GM20000 (cell line): Measurements from ENCODE around the gene FUCA2.

ENCODE experiments used
- DNase-seq: peaks from one replicate; pipeline ENCODE4 v3.0.0; 2012; ENCODE audit warnings: low spot score
- CTCF ChIP-seq: IDR thresholded peaks from 2 replicates; pipeline ENCODE4 v1.5.1; 2012; ENCODE audit warnings: mild to moderate bottlenecking, control low read depth; ENCODE audit errors: extremely low read depth, missing control alignments

The FUCA2 gene

GRCh38 chr6:143496974-143497373, 14.5 kb downstream of the FUCA2 start:
- DNase-seq = no peak
- TF ChIP-seq CTCF = no peak

DNA sequence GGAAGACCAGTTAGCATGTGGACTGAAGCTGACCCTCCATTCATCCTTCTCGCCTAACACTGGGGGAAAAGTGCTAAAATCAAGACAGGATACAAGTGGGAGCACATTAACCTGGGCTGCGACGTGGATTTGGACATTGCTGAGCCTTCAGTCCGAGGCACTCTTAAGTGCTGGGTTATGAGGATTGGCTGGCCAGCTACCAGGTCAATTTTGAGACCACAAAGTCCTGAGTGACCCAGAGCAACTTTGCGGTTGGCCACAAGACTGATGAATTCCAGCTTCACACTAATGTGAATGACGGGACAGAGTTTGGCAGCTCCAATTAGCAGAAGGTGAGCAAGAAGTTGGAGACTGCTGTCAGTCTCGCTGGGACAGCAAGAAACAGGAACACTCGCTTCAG, 20.7 kb downstream of the FUCA2 start:
- DNase-seq = no peak
- no peak for TF ChIP-seq CTCF

GRCh38 chr6:143490244-143490643, 21.3 kb downstream of the FUCA2 start:
- no peak for DNase-seq
- TF ChIP-seq CTCF = no peak

DNA sequence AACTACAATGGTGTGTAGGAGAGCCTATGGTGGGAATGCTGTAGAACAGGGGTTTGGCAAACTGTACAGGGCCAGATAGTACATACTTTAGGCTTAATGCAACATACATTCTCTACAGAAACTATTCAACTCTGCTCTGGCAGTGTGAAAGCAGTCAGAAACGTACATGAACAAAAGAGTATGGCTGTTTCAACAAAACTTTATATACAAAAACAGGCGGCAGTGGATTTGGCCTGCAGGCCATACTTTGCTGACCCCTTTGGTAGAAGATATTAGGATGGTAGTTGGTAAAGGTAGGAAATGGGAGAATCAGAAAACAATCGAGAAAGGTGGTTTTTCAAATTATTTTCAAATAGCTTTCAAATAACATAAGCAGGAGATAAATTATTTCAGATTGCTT, 24.8 kb downstream of the FUCA2 start:
- no peak for TF ChIP-seq CTCF
- DNase-seq = no peak

DNA sequence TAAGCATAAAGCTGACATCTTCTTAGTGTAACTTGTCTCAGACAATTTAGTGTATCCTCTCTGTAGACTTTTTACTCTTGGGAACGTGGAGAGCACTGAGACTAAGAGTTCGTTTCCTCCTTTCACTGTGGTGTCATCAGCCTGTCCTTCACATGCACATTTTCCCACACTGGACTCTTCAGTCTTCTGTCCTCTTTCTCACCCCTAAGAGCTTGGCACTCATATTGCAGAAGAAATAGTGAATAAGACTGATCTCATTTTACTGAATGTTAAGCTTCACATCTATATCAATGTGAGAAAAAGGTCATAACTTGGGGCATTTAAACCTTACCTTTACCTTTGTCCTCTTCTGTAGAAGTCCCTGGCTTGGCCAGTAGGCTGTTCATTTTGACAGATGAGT, 25.6 kb downstream of the FUCA2 start:
- DNase-seq = no peak
- TF ChIP-seq CTCF = no peak

GRCh38 chr6:143482593-143482992, 28.9 kb downstream of the FUCA2 start:
- TF ChIP-seq CTCF = no peak
- no peak for DNase-seq

DNA sequence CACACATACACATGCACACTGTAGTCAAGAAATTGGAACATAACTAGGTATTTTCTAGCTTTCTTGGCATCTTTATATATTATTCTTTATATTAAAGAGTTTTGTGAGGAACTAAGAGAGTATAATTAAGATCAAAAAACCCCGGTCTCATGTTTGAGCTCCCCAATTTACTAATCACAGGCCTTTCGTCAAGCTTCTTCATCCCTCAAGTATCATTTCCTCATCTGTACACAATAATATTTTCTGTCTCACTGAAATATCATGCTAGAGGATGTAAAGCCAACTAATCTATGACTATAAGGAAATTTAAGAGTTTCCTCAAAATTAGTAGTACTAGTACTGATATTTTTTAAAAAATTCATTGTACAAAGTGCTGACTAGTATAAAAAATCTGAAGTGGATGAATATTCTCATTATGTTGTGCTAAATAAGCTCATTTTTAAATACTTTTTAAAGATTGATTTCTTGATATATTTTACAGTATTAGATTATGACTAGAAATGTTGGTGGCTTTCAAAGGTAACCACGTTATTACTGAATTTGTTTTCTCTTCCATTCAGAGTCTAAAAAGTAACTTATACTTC, 32.9 kb downstream of the FUCA2 start:
- TF ChIP-seq CTCF = no peak

GRCh38 chr6:143476545-143476944, 35.0 kb downstream of the FUCA2 start:
- no peak for TF ChIP-seq CTCF
- DNase-seq = no peak

More for the DNA sequence above, 32.9 kb downstream of the FUCA2 start:
- DNase-seq = peak; percentile 13
